Subcutaneous adipose tissue (tissue), 4 donors: ENCODE results near the gene SNX21. TPM values are rescaled to one million over a fixed set of nuclear protein-coding genes. Genes with fewer than 3 reads are reported as not detected.

Experiments used
- CTCF ChIP-seq: fragments of 450-650 bp; IDR thresholded peaks from one replicate; pipeline ENCODE4 v1.5.1; 2016; ENCODE audit warnings: low read depth, mild to moderate bottlenecking, control low read depth, antibody characterized with exemption, moderate library complexity
- total RNA-seq, 4 donors: library from RNA; depleted of rRNA; stranded (reverse); fragments of >200 nt; gene quantifications; one replicate each; pipeline ENCODE4 v1.1.0, GENCODE V29; 2016

SNX21 gene
- 100 to 1,000 TPM in 2 of 4 donors, 10 to 100 TPM in 2; 31.6 to 153 (median 90.8) TPM for total RNA-seq

DNA sequence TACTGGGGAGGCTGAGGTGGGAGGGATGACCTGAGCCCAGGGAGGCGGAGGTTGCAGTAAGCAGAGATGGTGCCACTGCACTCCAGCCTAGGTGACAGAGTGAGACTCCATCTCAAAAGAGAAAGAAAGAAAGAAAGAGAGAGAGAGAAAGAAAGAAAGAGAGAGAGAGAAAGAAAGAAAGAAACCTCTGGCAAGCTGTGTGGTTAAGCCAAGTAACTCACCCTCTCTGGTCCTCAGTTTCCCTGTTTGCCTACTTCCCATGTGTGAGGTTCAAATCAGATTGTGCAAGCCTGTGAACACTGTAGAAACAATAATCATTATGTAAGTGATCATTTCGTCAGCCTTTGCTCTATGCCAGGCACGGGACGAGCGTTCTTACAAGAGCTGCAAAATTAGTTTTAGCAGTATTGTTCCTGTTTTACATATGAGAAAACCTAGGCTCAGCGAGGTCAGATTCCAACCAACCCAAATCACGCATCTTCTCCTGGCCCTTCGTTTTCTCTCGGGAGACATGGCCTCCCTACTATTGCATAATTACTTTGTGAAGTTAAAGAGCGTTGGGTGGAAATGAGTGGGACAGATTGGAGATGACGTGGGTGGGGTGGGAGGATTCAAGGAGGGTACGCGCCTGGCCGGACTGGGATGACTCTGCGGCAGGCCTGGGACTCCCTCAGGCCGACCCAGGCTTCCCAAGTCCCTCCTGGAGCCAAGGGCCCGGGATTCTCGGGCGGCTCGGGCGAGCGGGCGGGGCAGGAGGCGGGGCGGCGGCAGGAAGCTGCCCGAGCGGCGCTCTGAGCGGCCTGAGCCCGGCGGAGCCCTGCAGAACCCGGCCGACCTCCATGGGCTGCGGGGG is at the start of gene SNX21:
SNX21 (plus strand) TSS at position 770 of the 853 bp plus-strand sequence. CDS start 121 bp downstream, outside the sequence.
- TF ChIP-seq CTCF = no peak

DNA sequence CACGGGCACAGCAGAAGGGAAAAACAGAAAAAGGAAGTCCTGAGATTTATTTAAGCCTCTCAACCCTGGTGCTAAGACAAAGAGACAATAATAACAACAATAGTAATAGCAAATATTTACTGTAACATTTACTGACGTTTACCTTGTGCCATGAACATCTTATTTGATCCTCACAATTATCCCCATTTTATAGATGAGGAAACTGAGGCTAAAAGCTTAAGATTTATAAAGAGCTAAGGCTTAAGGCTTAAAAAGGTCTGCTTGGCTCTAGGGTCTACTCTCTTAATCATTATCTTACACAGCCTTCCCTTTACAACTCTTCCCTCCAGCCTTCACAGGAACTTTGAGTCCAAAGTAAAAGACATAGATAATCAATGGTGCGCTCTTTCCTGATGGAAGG is 45.2 kb upstream of the SNX21 start:
- TF ChIP-seq CTCF = no peak

DNA sequence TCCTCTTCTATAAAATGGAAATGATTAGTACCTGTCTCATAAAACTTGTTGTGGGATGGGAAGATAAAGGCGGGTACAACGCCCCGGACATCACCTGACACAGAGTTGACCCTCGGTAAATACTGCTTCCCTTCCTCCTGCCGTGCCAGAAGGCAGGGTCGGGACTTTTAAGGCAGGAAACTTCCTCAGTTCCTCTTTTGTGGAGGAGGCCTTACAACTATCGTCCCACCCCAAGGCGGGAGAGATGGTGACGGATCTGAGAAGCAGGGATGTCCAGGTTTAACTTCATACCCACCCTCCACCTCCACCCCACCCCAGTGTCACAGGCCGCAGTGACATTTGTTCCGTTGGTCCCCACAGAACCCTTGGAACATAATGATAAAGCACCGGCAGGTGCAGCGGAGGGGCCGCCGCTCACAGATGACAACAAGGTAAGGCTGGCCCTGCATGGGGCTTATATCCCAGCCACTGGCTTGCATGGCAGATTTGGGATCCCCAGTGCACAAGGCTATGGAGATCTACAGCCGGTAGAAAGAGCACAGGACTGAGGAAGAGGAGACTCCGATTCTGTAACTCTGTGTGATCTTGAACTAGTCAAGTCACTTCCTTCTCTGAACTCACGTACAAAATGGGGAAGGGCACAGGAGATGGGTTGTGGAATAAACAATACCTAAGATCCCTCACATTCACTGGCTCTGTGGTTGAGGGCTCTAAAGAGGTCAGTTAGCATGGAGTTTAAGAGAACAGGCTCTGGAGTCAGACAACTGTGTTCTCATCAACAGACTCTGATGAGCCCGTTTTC is 41.1 kb upstream of the SNX21 start:
- TF ChIP-seq CTCF = no peak

DNA sequence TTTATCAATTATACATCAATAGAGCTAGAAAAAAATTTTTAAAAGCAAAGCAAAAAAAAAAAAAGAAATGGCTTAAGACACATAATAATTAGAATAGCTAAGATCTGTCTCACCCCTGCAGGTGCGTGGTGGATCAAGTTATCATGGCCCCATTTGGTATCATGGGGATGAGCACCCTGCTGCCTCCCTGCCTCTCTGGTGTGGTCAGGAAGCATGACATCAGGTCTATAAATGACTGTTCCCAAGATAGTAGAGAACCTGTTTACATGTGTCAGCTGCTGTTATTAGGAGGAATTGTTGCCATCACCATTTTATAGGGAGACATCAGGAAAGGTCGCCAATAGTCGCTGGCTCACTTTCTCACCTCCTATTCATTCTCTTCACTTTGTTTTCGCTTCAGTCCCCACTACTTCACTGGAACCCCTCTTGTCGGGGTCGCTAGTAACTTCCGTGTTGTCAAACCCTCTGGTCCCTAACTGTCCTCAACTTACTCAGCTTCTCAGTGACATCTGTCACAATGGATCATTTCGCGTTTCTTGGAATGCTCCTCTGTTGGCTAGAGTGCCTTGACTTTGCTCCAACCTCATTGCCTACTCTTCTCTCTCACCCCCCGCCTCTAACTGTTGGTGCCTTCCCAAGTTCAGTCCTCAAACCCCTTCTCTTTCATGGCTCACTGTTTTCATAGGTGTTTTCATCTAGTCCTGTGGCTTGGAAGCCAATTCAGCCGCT is 37.1 kb upstream of the SNX21 start:
- TF ChIP-seq CTCF = no peak

GRCh38 chr20:45798935-45799642 is 34.5 kb upstream of the SNX21 start:
- no peak for TF ChIP-seq CTCF

GRCh38 chr20:45801851-45802250 is 31.7 kb upstream of the SNX21 start:
- no peak for TF ChIP-seq CTCF
